ENCODE results near the gene DGCR8. TPM values are rescaled to one million over a fixed set of nuclear protein-coding genes. Genes with fewer than 3 reads are reported as not detected.

DGCR8 gene
- total RNA-seq, 2 donors from 2014 or later, result 37.0 to 66.7 TPM

DNA sequence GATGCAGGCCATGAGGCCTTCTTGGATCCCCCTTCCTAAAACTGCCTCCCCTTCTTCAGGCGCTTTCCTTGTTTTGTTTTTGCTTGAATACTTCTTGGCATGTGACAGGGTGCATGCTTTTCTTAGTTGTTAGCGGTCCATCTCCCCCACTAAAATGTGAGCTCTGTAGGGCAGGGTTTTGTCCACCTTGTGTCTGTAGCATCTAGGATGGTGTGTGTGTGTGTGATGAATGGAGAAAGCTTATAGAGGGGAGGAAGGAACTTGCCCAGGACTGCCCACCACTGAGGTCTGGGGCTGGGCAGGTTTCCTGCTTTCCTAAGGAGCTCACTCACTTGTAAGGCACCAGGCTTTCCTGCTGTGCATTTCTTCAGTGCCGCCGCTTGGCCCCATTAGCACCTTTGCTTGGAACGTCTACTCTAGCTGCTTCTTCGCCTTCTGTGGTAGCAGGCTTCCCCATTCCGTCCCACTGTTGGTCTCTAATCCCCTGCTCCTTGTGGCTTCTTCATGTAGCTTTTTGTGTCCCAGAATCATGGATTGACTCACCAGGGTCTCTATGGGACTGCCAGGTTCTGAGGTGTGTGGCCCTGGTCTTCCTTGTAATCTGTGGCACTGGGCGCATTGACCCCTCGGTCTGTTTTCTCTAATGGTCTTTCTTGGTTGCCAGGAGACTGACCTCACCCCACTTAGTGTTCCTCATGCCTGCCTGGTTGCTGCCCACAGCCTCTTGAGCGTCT, 3.3 kb downstream of the DGCR8 start:
- Mint-ChIP-seq H3K36me3 (peaks cover 21 to 38% of the 10 kb centered on the region in 2 donors), H3K9me3 (no peaks in the 10 kb centered on the region), H3K27ac (peak overlapping the region; percentile 1 to 24)
- DNase-seq (ENCODE audit: low spot score in 2 of 2), result no peak
- no peak for ATAC-seq

DNA sequence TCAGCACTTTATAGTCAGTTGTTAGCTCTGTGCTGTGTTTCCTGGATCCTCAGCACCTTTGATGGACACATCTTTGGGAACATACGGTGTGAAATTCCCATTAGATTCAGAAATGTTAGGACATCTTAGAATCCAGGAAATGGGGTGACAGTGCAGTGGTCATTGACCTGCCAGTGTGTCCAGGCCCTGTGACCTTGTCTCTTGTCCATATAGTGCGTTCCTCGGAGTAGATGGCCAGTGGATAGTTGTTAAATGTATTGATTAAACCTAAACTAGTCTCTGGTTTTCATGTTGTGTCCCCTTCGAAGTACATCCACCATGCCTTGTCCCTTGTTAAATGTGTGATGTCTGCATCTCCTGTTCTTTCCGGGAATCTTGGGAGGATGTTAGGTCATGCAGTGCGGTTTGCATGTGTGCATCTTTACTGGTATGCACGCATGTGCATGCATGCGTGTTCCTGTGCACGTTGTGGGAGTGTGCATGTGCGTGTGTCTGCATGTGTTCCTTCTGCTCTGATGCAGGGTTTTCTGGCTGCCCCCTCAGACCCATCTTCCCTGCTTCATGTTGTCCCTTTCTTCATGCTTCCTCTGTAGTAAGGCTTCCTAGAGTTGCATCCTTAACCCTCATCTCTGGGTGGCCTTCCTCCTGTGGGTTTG, 4.0 kb downstream of the DGCR8 start:
- no peak for DNase-seq (ENCODE audit: low spot score in 2 of 2)
- Mint-ChIP-seq H3K9me3 (no peaks in the 10 kb centered on the region), H3K27ac (peak overlapping the region; percentile 1 to 24), H3K36me3 (peaks cover 27 to 38% of the 10 kb centered on the region in 2 donors)
- ATAC-seq, result no peak

- Mint-ChIP-seq H3K36me3 (peaks cover 29 to 38% of the 10 kb centered on the region in 2 donors), H3K9me3 (no peaks in the 10 kb centered on the region), H3K27ac (peak overlapping the region; percentile 24 to 70)
- no peak for ATAC-seq
- DNase-seq (ENCODE audit: low spot score in 2 of 2), result peak in 1 of 2 donors; percentile 45
These were observed 4.7 kb downstream of the DGCR8 start for GRCh38 chr22:20084547-20085413.

DNA sequence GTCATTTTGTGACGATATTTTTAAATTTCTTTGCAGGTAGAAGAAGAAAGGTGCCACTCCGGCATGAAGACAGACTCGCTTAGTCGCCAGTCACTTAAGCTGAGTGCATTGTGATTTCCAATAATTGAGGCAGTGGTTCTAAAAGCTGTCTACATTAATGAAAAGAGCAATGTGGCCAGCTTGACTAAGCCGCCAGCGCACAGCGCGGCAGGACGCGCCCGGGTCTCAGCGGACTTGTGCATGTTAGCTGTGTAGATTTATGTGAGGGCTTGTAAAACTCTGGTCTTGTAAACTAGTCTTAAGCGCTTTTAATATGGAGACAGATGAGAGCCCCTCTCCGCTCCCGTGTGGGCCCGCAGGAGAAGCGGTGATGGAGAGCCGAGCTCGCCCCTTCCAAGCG, 5.6 kb downstream of the DGCR8 start:
- DNase-seq (ENCODE audit: low spot score in 2 of 2) (no peak), ATAC-seq (no peak)
- H3K27ac Mint-ChIP-seq, result no peak overlapping the region
- peaks cover 32 to 39% of the 10 kb centered on the region in 2 donors for H3K36me3 Mint-ChIP-seq
- H3K9me3 Mint-ChIP-seq, result no peaks in the 10 kb centered on the region

DNA sequence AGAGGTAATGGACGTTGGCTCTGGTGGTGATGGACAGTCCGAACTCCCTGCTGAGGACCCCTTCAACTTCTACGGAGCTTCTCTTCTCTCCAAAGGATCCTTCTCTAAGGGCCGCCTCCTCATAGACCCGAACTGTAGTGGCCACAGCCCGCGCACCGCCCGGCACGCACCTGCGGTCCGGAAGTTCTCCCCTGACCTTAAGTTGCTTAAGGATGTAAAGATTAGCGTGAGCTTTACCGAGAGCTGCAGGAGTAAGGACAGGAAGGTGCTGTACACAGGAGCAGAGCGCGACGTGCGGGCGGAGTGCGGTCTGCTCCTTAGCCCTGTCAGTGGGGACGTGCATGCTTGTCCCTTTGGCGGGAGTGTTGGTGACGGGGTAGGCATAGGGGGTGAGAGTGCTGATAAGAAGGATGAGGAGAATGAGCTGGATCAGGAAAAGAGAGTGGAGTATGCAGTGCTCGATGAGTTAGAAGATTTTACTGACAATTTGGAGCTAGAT, 6.1 kb downstream of the DGCR8 start:
- peaks cover 33 to 40% of the 10 kb centered on the region in 2 donors for H3K36me3 Mint-ChIP-seq
- DNase-seq (ENCODE audit: low spot score in 2 of 2) (no peak), ATAC-seq (no peak)
- H3K27ac Mint-ChIP-seq, result peak overlapping the region in 1 of 2 donors; percentile 68
- no peaks in the 10 kb centered on the region for H3K9me3 Mint-ChIP-seq

DNA sequence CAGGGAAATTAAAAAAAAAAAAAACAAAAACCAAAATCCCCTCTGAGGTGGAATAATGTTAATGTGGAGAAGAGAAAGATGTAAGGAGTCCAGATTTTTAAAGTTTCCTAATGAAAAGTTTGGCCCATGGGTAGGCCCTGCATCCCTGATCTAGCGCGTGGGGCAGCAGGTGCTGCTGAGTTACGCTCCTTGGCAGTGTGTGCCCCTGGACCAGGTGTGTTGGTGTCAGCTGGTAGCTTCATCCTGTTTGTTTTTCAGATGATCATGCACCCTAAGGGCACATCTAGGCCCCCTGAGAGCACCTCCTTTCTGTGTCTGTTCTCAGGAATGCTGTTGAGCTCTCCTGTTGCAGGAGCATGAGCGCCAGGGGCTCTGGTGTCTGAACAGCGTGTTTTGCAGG, 6.7 kb downstream of the DGCR8 start:
- DNase-seq (ENCODE audit: low spot score in 2 of 2) (no peak), ATAC-seq (no peak)
- Mint-ChIP-seq H3K27ac (peak overlapping the region; percentile 68 to 89), H3K9me3 (no peaks in the 10 kb centered on the region), H3K36me3 (peaks cover 35 to 40% of the 10 kb centered on the region in 2 donors)

GRCh38 chr22:20087319-20088262, 7.5 kb downstream of the DGCR8 start:
- DNase-seq (ENCODE audit: low spot score in 2 of 2) (no peak), ATAC-seq (no peak)
- peaks cover 35 to 38% of the 10 kb centered on the region in 2 donors for H3K36me3 Mint-ChIP-seq
- peak overlapping the region; percentile 68 to 89 for H3K27ac Mint-ChIP-seq
- no peaks in the 10 kb centered on the region for H3K9me3 Mint-ChIP-seq

DNA sequence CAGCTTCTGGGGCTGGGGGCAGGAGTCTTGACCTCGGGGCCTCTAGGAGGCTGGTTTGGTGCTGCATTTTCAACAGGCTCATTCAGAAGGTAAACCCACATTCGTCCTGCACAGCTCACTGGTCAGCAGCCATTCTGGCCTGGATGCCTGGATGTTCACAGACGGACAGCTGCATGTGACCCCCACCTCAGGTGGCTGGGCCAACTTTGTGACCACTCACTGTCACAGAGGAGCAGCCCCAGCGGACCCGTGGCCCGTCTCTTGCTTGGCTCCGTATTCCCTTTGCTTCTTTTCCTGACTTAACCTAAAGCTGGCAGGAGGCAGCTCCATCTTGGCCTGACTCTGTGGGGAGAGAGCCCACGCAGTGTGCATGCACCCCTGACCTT, 8.2 kb downstream of the DGCR8 start:
- no peak for DNase-seq (ENCODE audit: low spot score in 2 of 2)
- Mint-ChIP-seq H3K9me3 (no peaks in the 10 kb centered on the region), H3K36me3 (peaks cover 35 to 38% of the 10 kb centered on the region in 2 donors), H3K27ac (no peak overlapping the region)
- ATAC-seq, result no peak

- ATAC-seq (no peak), DNase-seq (ENCODE audit: low spot score in 2 of 2) (no peak)
- Mint-ChIP-seq H3K36me3 (peaks cover 44 to 46% of the 10 kb centered on the region in 2 donors), H3K9me3 (no peaks in the 10 kb centered on the region), H3K27ac (no peak overlapping the region)
These were observed 9.4 kb downstream of the DGCR8 start for GRCh38 chr22:20089226-20089976.

DNA sequence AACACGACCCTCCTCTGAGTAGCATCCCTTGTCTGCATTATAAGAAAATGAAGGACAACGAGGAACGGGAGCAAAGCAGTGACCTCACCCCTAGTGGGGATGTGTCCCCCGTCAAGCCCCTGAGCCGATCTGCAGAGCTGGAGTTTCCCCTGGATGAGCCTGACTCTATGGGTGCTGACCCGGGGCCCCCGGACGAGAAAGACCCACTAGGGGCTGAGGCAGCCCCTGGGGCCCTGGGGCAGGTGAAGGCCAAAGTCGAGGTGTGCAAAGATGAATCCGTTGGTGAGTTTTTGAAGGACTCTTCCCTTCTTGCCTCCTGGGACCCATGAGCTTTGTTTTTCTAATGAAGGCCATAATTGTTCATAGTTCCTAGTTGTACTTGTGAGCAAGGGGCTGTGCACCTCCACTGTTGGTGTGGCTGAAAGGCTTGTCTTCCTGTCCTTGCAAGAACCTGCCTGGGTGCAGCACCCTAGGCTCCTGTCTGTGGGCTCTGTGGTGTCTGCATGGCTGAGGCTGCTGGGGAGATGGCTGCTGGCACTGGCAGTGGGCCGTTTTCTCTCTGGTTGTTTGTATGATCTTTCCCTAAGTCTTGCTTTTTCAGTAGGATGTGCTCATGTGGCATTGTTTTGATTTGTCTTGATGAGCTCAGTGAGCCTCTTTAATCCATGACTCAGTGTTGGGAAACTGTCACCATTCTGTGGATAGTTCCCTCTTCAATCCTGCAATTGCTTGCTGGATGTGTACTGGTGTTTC, 10.1 kb downstream of the DGCR8 start:
- peaks cover 50% of the 10 kb centered on the region in 2 donors for H3K36me3 Mint-ChIP-seq
- DNase-seq (ENCODE audit: low spot score in 2 of 2) (no peak), ATAC-seq (no peak)
- no peak overlapping the region for H3K27ac Mint-ChIP-seq
- no peaks in the 10 kb centered on the region for H3K9me3 Mint-ChIP-seq

- Mint-ChIP-seq H3K27ac (peak overlapping the region in 1 of 2 donors; percentile 61), H3K9me3 (no peaks in the 10 kb centered on the region), H3K36me3 (peaks cover 51 to 57% of the 10 kb centered on the region in 2 donors)
- ATAC-seq (no peak), DNase-seq (ENCODE audit: low spot score in 2 of 2) (no peak)
These were observed 10.7 kb downstream of the DGCR8 start for GRCh38 chr22:20090730-20091240.

DNA sequence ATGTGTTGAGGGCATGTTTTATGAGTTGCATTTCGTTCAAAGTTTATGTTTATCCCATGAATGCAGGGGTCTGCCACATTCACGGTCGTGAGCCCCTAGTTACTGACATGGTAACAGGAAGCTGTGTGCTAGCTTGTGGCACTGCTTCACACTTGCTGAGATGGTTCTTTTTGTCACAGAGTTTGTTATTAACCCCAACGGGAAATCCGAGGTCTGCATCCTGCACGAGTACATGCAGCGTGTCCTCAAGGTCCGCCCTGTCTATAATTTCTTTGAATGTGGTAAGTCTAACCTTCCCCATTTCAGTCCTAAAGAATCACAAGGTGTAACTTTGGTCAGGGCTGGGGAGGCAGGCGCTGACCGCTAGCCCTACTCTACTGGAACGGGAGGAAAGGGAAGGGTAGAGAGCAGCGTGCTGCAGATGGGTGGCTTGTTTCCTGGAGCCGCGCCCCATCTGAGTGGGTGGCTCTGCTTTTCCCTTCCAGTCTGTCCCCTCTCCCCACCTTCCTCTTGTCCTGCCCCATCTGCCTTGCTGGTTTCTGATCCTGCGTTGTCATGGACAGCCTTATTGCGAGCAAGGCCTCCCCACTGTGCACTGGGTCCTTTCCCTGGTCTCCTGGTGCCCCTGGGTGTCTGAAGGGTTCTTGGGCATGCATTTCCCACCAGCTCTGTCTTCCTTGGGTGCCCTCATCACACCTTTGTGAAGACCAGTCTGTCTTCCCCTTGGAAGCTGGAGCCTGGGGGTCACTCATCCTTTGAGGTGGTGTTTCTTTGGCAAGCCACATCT, 11.8 kb downstream of the DGCR8 start:
- no peaks in the 10 kb centered on the region for H3K9me3 Mint-ChIP-seq
- peak overlapping the region; percentile 18 to 25 for H3K27ac Mint-ChIP-seq
- H3K36me3 Mint-ChIP-seq, result peaks cover 42 to 67% of the 10 kb centered on the region in 2 donors
- DNase-seq (ENCODE audit: low spot score in 2 of 2) (no peak), ATAC-seq (no peak)

DNA sequence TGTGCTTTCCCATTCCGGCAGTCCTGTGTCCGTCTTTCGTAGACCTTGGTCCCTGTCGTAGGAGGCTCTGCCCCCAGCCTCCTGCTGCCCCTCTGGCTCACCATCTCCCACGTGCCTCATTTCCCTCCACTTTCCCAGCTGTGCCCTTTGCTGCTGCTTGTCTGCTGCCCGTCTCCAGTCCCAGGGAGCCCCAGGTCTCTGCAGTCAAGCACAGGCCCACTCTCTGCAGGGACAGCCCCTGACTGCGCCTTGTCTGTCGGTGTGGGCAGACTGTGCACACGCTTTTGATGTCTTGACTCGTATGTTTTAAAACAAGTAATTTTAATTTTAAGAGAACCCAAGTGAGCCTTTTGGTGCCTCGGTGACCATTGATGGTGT, 12.4 kb downstream of the DGCR8 start:
- ATAC-seq, result no peak
- no peaks in the 10 kb centered on the region for H3K9me3 Mint-ChIP-seq
- peak overlapping the region; percentile 13 to 25 for H3K27ac Mint-ChIP-seq
- no peak for DNase-seq (ENCODE audit: low spot score in 2 of 2)
- peaks cover 36 to 67% of the 10 kb centered on the region in 2 donors for H3K36me3 Mint-ChIP-seq
